GM19468 (cell line): ENCODE results near the gene TDRKH.

Experiments
- ATAC-seq: cut with Tn5 transposase; IDR thresholded peaks from one replicate; pipeline ENCODE4 v1.9.1; 2021; ENCODE audit warnings: mild to moderate bottlenecking, moderate library complexity, moderate number of reproducible peaks; ENCODE audit not compliant: unreplicated experiment; ENCODE audit errors: extremely low read depth

Gene TDRKH

DNA sequence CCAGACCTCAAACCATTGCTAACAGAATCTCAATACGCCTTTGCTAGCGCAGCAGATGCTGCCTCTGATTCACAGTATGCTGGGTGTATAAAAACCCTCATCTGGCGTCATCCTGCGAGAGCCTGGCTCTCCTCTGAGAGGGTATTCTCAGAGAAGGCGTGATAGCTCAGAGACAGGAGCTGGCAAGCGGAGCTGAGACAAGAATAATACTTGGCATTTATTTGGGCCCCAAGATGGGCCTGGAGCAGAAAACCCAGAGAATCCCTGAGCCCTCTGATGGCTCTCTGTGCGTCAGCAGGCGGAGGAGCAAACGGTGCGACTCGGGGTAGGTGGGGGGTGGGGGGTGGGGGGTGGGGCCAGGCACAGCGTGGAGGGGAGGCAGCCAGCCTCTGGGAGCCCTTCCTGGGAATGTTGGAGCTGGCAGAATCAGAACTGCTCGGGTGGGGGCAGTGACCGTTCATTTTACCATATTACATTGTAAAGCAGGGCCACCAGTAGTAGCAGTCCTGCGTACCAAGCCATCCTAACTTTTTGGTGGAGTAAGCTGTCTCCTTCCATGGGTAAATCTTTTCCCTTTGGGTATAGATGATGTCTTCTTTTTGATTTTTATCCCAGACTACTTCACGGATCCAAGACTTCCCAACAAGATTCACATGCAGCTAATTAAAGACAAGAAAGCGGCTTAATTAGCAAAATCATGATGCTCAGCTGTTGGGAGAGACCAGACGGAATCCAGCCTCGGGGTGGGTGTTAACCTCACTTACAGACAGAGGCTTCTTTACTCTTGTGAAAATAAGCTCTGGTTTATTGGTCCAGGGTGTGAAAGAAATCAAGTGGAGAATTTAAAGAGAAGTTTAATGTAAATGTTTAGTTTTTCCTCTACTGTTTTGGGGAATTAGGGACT, 61.9 kb downstream of the TDRKH start:
- ATAC-seq: no peak

DNA sequence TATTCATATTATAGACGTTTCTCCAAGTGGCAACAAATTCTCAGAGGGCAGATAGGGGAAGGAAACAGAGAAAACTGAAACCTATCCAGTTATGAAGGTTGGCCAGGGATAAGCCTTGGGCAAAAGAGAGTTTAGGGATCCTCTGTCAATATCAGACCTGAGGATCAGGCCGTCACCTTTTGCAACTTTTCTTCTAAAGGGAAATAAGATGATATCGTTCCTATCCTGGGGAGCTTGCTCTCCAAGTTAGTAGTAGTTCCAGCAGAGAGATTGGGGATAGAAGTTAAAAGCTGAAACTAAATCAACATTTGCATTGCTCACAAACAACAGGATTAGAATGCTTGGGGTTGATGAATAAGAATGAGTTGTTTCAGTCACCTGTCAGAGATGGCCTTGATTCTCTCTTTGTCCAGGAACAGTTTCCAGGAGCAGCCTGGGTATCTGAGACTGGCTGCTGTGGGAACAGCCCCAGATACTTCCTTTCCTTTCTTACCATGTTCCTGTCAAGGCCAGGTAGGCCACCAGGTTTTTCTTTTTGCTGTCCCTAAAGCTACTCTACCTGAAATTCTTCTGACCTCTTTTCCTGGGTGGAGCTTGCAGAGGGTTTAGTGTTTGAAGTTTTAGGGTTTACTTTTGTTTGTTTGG, 66.5 kb downstream of the TDRKH start:
- ATAC-seq: no peak
